Measurements from ENCODE around the gene ASTN2.

DNA sequence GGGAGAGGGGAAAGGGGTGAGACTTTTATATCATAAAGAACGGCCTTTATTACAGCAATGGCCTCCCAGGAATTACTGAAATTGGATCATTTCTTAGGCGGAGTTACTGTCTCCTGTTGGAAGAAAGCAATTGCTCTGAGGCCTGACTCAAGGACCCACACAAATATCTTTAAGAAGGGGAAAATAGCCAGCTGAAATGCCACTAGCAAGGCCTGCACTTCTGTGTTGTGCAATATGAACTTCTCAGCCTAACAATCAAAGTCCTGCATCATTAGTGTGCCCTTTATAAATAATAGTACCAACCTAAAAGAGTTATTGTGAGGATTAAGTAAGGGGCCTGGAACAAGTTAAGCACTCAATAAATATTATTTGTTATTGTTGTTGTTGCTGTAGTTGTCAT lies 757.9 kb downstream of the ASTN2 start:
- TF ChIP-seq EZH2 (IDR thresholded peaks at IDR 0.05; ENCODE audit: insufficient read depth, poor library complexity, severe bottlenecking), result no peak
- no peak for TF ChIP-seq EZH2phosphoT487 (IDR thresholded peaks at IDR 0.05; ENCODE audit: insufficient read depth, low read depth)

All from GM23248 (cell line).